Esophagus squamous epithelium (tissue), 5 donors: ENCODE data around the gene BCL2L13. TPM values are rescaled to one million over a fixed set of nuclear protein-coding genes. Genes with fewer than 3 reads are reported as not detected.

ENCODE experiments used
- DNase-seq: peaks from one replicate; lab custom pipeline; 2025; lab: John Stamatoyannopoulos, UW
- H3K27ac ChIP-seq, 4 donors: fragments of 200-600 bp; sonication (generic); one replicate each; pipeline ENCODE4 v1.5.1; 2016 to 2019; ENCODE audit warnings: mild to moderate bottlenecking in 1 of 4
- H3K27me3 ChIP-seq, 4 donors: fragments of 200-600 bp; sonication (generic); 1 replicate in 3 of 4; 2 replicates in 1 of 4; pipeline versions ENCODE4 v1.5.1 to v1.6.0; 2017 to 2021; ENCODE audit warnings: antibody characterized with exemption in 1 of 4
- H3K36me3 ChIP-seq, 3 donors: fragments of 200-600 bp; sonication (generic); one replicate each; pipeline ENCODE4 v1.5.1; 2016 to 2019
- H3K4me1 ChIP-seq, 3 donors: fragments of 200-600 bp; sonication (generic); one replicate each; pipeline ENCODE4 v1.5.1; 2017 to 2019
- H3K4me3 ChIP-seq, 4 donors: fragments of 200-600 bp; sonication (generic); 1 replicate in 3 of 4; 2 replicates in 1 of 4; pipeline ENCODE4 v1.5.1; 2016 to 2019; ENCODE audit warnings: mild to moderate bottlenecking in 2 of 4, moderate library complexity in 1 of 4
- H3K9me3 ChIP-seq, 3 donors: fragments of 200-600 bp; sonication (generic); one replicate each; pipeline ENCODE4 v1.5.1; 2016 to 2019
- CTCF ChIP-seq, 6 experiments: fragments of 450-650 bp in 4 of 6; fragments of 200-600 bp in 2 of 6; sonication (generic) in 2 of 6; IDR thresholded peaks; one replicate each; pipeline ENCODE4 v1.5.1; 2016 to 2019; ENCODE audit warnings: antibody characterized with exemption in 6 of 6, mild to moderate bottlenecking in 4 of 6, moderate library complexity in 4 of 6
- POLR2A ChIP-seq, 4 donors: fragments of 450-650 bp; IDR thresholded peaks; one replicate each; pipeline ENCODE4 v1.6.1; 2017; ENCODE audit warnings: antibody characterized with exemption in 4 of 4, mild to moderate bottlenecking in 4 of 4, moderate library complexity in 3 of 4
- WGBS, 2 donors: methylation state at CpG; one replicate each; pipeline ENCODE4 v1.1.5; 2018; 5-methylcytosine and 5-hydroxymethylcytosine counted together
- intact Hi-C: fragments of 100-400 bp; cut with DNase I; formaldehyde crosslinking; loops from one replicate; pipeline ENCODE4 v1.15.0; 2022
- total RNA-seq, 4 donors: library from RNA; depleted of rRNA; stranded (reverse); fragments of >200 nt; gene quantifications; one replicate each; pipeline ENCODE4 v1.1.0, GENCODE V29; 2016
- donor health status: DM: yes; HTN: yes; CAD: no.

Gene BCL2L13
- total RNA-seq, 4 donors from 2014 or later: 31.7 to 49.2 (median 43.1) TPM

- H3K27ac ChIP-seq: no peak overlapping the region
- WGBS, 2 donors: 44 to 68% methylated on average over 5 of the region's 5 CpGs
- no peak for DNase-seq
- H3K36me3 ChIP-seq: peaks cover 0 to 91% (median 14%) of the 10 kb centered on the region in 3 donors
- H3K4me3 ChIP-seq: no peak overlapping the region
- intact Hi-C loops: no loop called here
- H3K4me1 ChIP-seq: peaks cover 0 to 6% (median 0%) of the 10 kb centered on the region in 3 donors
- H3K9me3 ChIP-seq: no peaks in the 10 kb centered on the region
- no peak for TF ChIP-seq CTCF (IDR thresholded peaks at IDR 0.05)
- no peak for TF ChIP-seq POLR2A (IDR thresholded peaks at IDR 0.05)
- H3K27me3 ChIP-seq: no peaks in the 10 kb centered on the region
Observed at GRCh38 chr22:17606496-17606895, 32.1 kb upstream of the BCL2L13 start.

DNA sequence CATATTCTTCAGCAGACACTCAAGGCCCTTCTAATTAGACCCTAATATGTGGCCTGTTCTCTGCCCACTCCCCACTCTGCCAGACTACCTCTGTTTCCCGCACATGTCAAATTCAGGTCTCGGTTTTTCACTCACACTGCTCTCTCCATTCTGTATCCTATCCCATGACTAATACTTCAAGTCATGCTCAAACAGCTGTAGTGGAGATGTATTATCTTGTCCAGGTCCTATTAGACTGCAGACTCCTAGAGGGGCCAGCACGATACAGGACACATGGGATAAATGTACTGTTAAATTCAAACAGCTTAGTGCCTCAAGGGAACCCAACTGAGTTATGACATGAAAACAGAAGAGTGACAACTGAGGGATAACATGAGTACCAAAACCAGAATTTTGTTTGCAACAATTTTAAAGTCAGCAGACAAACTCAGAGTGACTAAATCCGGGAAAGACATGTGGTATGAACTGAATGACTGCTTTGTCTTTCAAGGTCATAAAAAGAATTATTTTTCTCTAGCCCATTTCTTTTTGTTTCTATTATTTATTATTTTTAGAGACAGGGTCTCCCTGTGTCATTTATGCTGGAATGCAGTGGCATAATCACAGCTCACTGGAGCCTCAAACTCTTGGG, 30.6 kb upstream of the BCL2L13 start:
- Histone ChIP-seq H3K9me3 (no peaks in the 10 kb centered on the region), H3K4me1 (peaks cover 0 to 6% (median 0%) of the 10 kb centered on the region in 3 donors), H3K27me3 (no peaks in the 10 kb centered on the region), H3K36me3 (peaks cover 0 to 97% (median 21%) of the 10 kb centered on the region in 3 donors), H3K4me3 (no peak overlapping the region), H3K27ac (no peak overlapping the region)
- TF ChIP-seq POLR2A (IDR thresholded peaks at IDR 0.05) (no peak), CTCF (IDR thresholded peaks at IDR 0.05) (no peak)
- intact Hi-C loops: no loop called here
- WGBS, 2 donors: 77 to 80% methylated on average over 4 of the region's 4 CpGs
- DNase-seq: no peak

DNA sequence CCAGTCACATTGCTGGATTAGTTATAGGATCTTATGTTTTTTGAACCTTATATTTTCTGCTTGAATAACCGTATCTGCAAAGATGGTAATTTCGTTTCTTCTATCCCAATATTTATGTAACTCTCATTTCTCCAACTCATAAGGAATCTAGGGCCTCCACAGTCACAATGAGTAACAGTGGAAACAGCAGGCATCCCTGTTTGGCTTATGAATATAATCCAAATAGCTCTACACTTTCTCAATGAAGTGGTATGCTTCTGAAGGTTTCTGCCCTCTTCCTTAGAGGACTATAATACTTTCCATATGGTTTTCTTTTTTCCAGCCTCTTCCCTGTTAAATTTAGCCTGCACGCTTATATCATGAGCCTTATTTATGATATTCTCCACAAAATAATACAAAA, 26.5 kb upstream of the BCL2L13 start:
- DNase-seq: no peak
- TF ChIP-seq POLR2A (IDR thresholded peaks at IDR 0.05) (no peak), CTCF (IDR thresholded peaks at IDR 0.05) (no peak)
- intact Hi-C loops: no loop called here

GRCh38 chr22:17613280-17613679, 25.3 kb upstream of the BCL2L13 start:
- Histone ChIP-seq H3K4me3 (no peak overlapping the region), H3K27me3 (no peaks in the 10 kb centered on the region), H3K4me1 (no peaks in the 10 kb centered on the region), H3K36me3 (peaks cover 0 to 94% (median 21%) of the 10 kb centered on the region in 3 donors), H3K9me3 (no peaks in the 10 kb centered on the region), H3K27ac (no peak overlapping the region)
- DNase-seq: no peak
- 90 to 93% methylated on average over 7 of the region's 7 CpGs for WGBS, 2 donors
- TF ChIP-seq POLR2A (IDR thresholded peaks at IDR 0.05): no peak
- TF ChIP-seq CTCF (IDR thresholded peaks at IDR 0.05): no peak
- intact Hi-C loops: no loop called here

More for the DNA sequence above, 26.5 kb upstream of the BCL2L13 start:
- H3K9me3 ChIP-seq: no peaks in the 10 kb centered on the region
- H3K27me3 ChIP-seq: no peaks in the 10 kb centered on the region
- no peak overlapping the region for H3K4me3 ChIP-seq
- no peaks in the 10 kb centered on the region for H3K4me1 ChIP-seq
- 86 to 94% methylated on average over 3 of the region's 3 CpGs for WGBS, 2 donors
- no peak overlapping the region for H3K27ac ChIP-seq
- peaks cover 0 to 94% (median 28%) of the 10 kb centered on the region in 3 donors for H3K36me3 ChIP-seq

DNA sequence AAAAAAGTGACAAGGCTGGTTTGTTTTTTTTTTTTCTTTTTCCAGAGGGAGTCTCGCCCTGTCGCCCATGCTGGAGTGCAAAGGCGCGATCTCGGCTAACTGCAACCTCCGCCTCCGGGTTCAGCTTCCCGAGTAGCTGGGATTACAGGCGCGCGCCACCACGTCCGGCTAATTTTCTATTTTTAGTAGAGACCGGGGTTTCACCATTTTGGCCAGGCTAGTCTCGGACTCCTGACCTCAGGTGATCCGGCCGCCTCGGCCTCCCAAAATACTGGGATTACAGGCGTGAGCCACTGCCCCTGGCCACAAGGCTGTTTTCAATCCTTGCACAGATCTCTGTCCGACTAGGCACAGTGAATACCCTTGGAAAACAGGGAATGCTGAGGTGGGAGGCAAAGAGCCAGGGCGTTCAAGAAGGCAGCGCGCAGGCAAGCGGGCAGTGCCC, 10.6 kb upstream of the BCL2L13 start:
- Histone ChIP-seq H3K27ac (peak overlapping the region; percentile 88 to 98 (median 96)), H3K36me3 (peaks cover 0 to 28% (median 2%) of the 10 kb centered on the region in 3 donors), H3K27me3 (no peaks in the 10 kb centered on the region), H3K9me3 (no peaks in the 10 kb centered on the region), H3K4me3 (peak overlapping the region; percentile 66 to 96 (median 94)), H3K4me1 (peaks cover 10 to 68% (median 13%) of the 10 kb centered on the region in 3 donors)
- WGBS, 2 donors: 8% methylated on average over 14 to 23 of the region's 24 CpGs
- intact Hi-C loops: loop anchor here (10.0 kb wide), 2 partner anchors 53 to 453 kb away; no protein-coding TSS in a partner anchor
- DNase-seq: no peak
- no peak for TF ChIP-seq POLR2A (IDR thresholded peaks at IDR 0.05)
- no peak for TF ChIP-seq CTCF (IDR thresholded peaks at IDR 0.05)
